GM19328 (cell line): ENCODE results near the gene COL8A2.

ENCODE experiments used
- ATAC-seq: cut with Tn5 transposase; IDR thresholded peaks from one replicate; pipeline ENCODE4 v1.9.1; 2021; ENCODE audit warnings: mild to moderate bottlenecking, moderate library complexity; ENCODE audit not compliant: unreplicated experiment

COL8A2 gene

DNA sequence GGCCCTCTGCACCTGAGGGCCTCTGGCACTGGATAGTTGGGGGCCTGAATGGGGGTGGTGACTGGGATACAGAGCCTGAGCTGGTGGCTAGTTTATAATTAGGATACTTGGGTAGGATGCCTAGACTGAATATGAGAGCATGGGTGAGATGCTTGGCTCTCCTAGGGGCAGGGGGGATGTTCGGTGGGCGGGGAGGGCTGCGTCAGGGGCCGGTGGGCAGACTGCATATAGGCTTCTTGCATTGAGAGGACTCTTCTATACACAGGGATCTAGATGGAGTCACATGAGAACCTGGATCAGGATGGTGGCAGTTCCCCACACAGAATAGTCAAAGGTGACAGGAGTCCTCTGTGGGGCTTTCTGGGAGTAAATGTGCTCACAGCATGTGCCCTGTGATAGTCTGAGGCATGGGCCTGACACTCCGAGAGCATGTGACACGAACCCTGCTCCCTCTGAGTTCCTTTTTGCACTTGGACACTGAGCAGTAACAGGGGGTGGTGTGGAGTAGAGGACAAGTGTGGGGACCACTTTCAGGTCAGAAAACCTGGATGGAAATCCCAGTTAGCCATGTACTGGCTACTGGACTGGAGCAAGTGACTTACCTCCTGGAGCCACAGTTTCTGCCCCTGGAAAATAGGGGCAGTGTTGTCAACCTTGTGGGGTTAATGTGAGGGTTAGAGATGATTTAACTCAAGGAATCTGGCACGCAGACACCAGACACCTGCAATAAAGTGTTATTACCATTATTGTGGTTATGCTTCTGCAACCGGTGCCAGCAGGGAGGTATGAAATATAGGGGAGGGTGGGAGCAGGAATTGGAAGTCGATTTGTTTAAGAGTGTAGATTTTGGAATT lies 33.2 kb upstream of the COL8A2 start:
- ATAC-seq: no peak

DNA sequence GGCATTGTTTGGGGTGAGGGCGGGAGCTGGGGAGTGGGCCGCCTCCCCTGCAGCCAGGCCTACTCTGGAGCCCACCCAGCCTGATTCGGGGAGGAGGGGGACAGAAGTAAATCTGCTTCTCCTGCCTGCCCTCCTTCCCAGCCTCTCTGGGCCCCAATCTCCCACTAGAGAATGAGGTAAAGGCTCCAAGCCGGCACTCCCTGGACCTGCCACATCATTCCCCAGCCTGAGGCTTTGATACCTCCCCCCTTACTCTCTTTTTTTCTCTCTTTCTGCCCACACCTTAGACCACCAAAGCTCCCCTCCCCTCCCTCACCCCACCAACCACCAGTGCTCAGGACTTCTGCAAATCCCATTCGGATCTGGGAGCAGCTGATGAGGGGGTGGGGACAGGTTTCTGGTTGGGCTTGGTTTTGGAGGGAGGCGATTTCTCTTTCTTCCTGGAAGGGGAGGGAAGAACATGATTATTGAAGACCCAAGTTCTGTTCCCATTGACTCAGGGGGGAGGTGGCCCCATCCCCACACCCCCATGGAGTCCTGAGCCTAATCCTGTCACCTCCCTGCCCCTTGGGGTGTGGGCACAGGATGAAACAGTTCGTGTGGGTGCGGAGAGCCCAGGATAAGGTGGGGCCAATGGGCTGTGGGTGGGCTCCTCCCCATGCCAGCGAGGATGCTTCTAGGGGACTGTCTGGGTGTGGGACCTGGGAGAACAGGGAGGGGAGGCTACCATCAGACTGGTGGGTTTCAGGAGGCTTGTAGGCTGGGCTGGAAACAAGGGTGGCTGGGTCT lies 32.3 kb upstream of the COL8A2 start:
- ATAC-seq: no peak

DNA sequence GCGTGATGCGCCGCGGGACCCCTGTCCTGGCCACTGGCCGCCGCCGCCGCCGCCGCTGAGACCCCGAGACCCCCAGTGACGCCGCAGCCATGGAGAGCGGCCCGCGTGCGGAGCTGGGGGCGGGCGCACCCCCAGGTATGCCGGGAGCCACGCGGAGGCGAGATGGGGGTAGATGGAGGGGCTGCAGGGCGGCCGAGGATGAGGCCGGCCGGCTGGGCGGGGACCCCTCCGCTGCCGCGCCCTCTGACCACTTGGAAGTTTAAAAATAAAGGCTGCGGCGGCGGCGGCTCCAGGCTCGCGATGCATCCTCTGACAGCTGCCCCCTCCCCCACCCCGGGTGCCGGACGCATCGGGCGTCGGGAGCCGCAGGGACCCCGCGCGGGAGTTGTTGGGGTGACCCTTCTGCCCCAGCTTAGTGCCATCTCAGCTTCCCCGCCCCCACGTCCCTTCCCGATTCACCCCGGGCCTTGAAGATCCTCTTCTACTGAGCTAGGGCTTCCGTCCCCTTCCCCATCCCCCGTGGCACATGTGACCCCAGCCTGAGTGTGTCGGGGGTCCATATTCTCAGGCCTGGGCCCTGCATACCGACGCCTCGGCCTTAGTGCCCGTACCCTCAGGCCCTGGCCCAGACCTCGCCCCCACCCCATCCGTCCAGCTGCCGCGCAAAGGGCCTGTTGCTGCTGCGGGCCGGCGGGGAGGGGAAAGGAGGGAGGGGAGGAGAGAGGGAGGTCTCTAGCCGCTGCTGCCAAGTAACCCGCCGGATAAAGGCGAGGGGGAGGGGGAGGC lies 31.5 kb upstream of the COL8A2 start:
- ATAC-seq: no peak

DNA sequence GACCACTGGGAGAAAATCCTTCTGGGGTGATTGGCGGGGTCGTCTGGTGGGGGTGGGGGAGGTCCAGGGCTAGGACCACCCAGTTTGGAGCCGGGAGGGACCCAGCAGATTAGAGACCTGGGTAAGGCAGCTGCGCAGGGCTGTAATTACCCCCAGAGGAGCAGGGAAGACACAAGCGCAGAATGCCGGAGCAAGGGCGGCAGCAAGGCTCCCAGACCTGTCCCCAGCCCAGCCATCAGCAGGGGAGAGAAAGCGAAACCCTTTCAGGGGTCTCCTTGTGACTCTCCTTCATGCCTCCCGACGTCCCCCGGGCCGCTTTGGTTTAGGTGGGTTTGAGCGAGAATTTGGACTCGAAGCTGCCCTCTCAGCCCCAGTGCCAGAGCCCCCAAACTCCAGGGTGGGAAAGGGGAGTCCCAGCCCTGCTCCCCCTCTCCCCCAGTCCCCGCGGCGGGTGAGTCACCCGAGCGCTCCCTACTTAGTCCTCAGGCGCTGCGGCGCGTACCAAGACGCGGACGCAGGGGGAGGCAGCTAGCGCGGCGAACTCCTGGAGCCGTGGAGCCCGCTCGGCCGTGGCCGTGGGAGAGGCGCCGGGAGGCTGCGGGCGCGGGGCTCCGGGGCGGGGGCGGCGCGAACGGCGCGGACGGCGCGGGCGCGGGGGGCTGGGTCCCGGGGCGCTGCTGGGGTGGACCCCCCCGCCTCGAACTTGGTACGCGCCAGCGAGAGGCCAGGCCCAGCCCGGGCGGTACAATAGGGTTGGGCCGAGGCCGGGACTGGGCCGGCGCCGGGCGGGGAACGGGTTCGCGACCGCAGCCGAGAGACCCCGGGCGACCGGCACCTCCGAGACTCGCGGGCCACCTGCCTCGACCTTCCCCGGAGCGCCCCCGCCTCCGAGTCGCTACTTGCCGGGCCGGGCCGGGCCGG lies 30.6 kb upstream of the COL8A2 start, which contains the start of gene MAP7D1:
Gene MAP7D1 (plus strand): TSS at position 753 of the 921 bp plus-strand sequence. CDS start 258 bp downstream, outside the sequence.
- peak; percentile 47 for ATAC-seq

DNA sequence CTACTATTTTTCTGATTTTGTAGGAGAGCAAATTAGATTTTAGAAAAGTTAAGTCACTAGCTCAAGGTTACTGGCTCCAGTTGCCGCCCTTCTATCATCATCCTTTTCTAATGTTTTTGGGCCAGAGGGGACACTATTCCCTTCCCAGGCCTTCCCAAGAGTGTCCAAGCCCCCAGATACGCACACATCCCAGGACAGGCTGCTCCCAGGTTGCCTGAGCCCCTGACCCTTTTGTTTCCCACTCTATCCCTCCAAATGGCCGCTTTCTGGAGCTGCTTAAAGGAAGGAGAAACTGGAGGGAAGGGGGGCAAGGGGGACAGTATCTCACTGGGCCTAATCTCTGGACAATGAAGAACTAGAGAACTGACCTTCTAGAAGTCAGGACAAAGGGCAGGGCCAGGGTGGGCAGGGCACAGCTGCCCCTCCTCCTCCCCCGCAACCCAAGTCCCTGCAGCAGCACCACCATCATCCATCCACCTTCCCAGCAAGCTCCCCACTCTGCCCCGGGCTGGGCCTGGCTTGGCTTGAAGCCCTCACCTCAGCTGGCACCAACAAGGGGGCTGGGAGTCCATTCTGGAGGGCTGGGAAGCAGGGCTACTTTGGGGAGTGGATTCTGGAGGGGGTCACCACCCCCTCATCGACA lies 29.9 kb upstream of the COL8A2 start:
- ATAC-seq: no peak

DNA sequence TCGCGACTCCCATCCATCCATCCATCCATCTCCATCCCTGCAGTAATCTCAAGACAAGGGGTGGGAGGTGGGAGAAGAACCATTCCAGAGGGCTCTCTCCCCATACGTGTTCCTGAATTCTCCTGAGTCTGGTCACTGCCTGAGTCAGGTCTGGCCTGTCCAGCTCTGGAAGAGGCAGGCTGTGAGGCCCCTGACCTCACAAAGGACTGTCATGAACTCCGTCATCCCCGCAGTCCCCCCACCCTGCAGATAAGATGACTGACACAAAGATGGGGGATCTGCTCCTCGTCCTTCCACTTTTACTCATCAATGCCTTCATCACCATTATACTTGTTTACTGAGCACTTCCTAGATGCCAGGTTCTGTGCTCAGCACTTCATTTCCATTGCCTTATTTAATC lies 29.3 kb upstream of the COL8A2 start:
- no peak for ATAC-seq

DNA sequence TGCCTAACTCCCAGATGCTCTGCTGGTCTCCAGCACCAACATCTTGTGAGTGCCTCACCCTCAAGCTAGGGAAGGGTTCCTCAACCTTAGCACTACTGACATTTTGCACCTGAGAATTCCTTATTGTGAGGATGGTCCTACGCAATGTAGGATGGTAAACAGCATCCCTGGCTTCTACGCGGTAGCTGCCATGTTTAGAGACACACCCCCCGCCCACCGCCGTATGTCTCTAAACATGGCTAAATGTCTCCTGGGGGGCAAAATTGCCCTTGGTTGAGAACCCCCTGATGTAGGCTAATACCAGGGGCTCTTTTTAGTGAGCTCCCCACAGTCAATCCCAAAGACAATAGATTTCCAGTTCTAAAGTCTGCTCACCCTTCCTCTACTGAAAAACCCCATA lies 28.5 kb upstream of the COL8A2 start:
- ATAC-seq: no peak

DNA sequence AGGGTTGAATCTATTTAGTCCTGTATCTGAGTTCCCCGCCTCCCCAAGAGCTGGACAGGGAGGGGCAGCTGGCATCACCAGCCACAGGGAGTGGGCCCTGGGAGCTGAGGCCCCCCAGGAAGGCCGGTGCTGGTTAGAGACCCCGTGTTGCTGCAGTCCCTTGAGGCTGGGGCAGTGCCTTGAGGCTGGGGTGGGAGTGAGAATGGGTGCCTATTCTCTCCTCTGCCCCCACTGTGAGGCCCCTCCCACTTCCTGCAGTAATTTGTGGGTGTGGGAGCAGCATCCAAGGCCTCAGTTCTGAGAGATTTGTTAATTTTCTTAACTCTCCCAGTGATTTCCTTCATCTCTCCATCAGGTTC lies 26.8 kb upstream of the COL8A2 start:
- no peak for ATAC-seq

DNA sequence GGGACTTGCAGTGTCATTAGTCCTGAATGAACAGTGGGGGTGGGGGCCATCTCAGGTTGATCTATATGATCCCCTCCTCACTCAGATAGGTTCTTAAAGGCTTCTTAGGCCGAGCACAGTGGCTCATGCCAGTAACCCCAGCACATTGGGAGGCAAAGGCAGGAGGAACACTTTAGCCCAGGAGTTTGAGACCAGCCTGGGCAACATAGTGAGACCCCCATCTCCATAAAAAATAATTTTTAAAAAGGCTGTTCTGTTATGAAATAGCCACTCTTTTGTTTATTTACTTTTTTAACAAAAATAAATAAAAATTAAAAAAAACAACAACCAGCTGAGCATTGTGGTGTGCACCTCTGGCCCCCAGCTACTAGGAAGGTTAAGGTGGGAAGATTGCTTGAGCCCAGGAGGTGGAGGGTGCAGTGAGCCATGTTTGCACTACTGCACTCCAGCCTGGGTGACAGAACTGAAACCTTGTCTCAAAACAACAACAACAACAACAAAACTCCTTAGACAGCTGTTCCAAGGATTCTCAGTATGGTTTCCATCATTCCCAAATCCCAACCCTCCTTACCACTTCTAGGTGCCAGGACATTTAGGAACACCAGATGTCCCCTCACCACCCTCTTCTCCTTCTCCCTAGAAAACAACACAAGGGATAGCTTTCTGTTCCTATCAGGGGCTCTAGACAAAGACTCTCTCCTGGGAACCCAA lies 26.3 kb upstream of the COL8A2 start:
- no peak for ATAC-seq

DNA sequence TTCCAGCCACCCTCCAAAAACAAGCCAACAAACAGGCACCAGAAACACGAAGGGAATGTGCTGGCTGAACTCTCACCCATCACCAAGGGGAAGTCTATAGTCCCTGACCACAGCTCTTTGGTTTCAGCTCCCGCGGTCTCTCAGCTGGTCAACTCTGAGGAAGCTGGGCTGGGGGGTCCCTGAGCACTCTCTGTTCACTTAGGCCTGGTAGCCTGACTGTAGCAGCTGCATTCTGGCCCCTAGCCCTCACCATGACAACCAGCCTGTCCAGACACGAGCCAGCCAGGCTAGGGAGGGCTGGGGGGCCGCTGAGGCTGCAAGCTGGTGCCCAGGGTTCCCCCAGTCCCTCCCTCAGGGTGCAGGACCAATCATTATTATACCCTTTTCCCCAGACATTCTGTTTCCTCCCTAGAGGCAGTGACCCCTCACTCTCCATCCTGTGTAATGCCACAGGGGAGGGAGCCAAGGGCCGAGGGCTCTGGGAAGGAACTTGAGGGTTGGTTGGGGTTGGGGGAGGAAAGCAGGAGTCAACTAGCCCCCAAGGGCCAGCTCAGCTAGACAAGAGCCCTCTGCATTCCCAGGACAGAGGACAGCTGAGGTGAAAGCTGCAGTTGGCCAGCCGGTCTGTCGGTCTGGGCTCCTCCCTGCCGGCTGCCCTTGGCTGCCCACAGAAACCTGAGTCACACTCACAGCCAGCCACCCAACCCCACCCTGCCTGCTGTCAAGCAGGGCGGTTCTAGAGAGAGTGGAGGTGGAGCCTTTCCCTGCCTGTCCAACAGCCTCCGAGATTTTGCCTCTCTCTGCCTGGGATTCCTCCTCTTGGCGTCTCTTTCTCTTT lies 25.5 kb upstream of the COL8A2 start:
- no peak for ATAC-seq

DNA sequence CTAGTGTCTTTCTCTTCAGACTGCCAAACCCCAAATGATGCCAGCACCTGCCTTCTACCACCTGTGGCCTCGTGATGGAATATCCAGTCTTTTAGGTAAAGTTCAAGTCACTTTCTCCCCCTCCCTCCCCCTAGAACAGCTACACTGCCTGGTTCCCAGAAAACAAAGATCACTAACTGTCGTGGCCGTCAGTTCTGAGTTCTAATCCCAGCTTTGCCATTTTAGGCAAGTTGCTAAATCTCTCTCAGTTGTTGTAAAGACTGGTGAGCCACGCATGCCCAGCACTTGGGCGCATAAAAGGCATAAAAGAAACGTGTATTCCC lies 24.9 kb upstream of the COL8A2 start:
- ATAC-seq: no peak

DNA sequence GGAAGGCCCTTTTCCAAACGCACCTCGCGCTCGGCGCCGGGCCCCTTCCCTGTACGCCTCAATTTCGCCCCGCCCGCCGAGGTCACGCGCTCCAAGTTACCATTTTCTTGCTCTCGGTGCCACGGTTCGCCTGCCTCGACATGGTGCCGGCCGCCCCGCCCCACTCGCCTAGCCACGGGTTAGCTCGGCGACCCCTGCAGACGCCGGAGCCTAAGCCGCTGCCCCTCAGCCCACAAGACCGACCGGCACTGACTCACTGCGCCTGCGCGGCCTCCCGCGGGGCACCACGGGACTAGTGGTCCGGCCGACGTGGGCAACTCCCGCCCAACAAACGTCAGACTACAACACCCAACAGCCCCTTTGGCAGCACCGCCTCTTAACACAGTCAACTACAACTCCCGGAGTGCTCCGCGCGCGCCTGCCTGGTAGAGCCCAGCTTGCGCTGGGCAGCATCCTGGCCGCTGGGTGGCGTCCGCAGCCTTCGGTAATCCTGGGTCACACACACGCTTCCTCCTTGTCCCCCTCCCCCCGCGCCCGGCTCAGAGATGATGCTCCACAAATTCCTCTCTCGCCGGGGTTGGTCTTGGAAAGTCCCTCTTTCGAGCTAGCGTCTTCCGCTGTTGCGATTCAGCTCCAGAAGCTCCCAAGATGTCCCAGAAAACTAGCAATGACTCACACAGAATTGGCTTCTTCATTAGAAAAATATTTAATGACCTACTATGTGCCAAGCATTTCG lies 24.4 kb upstream of the COL8A2 start, which contains the start of gene TRAPPC3:
Gene TRAPPC3 (minus strand): TSS at position 250 of the 736 bp plus-strand sequence. CDS start 108 bp downstream, at position 142.
- peak; percentile 88 for ATAC-seq

DNA sequence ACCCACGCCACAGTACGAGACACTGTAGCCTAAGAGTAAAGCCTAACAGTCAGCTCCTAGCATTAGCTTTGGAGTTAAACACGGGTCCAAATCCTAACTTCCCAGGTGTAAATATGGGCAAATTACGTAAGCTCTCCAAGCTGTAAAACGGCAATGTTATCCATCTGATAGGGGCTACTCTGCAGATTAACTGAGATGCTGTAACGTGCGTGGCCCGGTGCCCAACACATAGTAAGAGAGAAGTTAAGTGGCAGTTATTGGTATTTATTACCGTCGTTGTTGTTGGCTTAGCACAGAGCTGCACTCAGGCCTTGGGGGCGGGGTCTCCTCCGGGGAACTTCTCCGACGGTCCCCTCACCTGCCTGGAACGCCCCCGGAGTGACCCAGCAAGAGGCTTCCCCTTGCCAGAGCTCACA lies 23.8 kb upstream of the COL8A2 start:
- ATAC-seq: no peak

DNA sequence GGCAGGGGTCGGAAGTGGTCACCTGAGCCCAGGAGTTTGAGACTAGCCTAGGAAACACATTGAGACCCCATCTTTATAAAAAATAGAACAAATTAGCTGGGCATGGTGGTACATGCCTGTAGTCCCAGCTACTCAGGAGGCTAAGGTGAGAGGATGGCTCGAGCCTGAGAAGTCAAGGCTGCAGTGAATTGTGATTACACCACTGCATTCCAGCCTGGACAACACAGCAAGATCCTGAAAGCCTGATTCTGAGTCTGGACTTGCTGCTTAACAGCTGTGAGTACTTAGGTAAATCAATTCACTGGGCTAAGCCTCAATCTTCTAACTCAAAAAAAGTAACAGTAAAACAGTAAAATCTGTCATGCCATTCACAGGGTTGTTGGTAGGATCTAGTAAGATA lies 19.4 kb upstream of the COL8A2 start:
- no peak for ATAC-seq

DNA sequence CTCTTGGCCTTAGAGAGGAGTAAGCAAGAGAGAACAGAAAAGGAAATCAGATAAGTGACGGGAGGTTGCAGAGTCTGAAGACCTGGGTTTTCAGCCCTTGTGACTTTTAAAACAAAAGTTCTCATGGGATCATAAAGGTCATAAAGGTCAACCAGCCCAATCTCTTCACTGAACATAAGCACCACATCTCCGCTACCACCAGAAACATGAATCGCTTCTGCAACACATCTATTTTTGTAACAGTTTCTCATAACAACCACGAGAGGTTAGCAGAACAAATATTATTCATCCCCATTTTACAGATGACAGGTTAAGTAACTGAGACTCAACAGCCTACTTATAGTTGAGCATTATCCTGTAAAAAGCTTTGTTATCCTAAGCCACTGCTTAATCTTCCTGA lies 18.4 kb upstream of the COL8A2 start:
- no peak for ATAC-seq

DNA sequence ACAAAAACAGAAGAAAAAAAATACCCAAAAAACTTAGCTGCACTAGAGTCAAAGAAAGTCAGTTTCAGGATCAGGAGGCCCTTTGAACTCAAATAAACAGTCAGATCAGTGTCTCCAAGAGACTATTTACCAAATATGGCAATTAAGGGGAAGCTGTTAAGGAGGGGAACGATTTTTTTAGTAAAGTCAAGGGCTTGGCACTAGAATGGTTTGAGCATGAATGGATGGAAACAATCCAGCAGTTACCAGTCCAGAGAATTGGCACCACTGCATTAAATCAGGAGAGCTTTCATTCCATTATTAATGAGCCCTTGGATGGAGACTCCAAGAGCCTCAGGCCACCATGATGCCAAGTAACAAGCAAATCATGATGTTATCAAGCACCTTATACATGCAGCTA lies 17.1 kb upstream of the COL8A2 start:
- no peak for ATAC-seq

DNA sequence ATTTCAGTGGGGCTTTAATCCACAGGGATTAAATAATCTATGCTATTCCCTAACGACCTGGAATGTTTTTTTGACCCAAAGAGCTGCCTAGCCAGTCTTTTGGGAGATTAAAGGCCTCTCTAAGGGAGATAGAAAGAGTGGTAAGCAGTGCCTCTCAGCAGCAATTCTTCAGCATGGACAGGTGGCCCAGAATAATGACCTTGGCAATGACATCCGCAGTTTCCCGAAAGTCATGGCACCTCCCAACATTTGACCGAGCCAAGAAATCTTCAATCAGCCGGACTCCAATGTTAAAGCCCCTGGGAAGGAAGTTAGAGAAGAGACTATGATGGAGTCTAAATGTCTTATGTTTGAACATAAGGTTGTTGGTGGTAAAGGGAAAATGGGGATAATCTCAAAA lies 14.5 kb upstream of the COL8A2 start:
- ATAC-seq: no peak

DNA sequence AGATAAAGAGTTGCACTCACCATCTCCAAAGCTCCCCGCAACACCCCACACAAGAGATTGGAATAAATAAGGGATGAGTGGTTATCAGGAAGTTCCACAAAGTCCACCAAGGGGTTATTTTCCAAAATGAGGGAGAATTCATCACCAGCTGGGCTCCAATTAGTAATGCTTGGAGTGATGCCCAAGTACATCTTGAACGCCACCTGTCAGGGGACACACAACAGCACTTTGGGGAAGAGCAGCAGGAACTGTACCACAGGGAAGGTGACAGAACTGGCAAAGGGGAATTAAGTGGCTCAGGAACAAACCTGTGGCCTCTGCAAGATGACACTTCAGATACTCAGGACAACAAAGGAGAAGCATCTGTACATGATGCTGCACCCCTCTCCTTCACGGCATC lies 12.8 kb upstream of the COL8A2 start:
- ATAC-seq: no peak
